HG03103 (cell line): ENCODE results near the gene AKAP12.

Source experiments
- ATAC-seq: cut with Tn5 transposase; IDR thresholded peaks from one replicate; pipeline ENCODE4 v1.9.1; 2021; ENCODE audit warnings: low read depth; ENCODE audit not compliant: unreplicated experiment

Gene AKAP12

GRCh38 chr6:151239603-151240035 is at the start of gene AKAP12:
TSS of gene AKAP12 (plus strand) at chr6:151239967. CDS start at chr6:151240563, 596 bp downstream.
- no peak for ATAC-seq

- ATAC-seq, result no peak
Observed at GRCh38 chr6:151191527-151191926, 48.2 kb upstream of the AKAP12 start.

GRCh38 chr6:151196555-151196954 is 43.2 kb upstream of the AKAP12 start:
- no peak for ATAC-seq

- no peak for ATAC-seq
Observed at GRCh38 chr6:151197556-151197955, 42.2 kb upstream of the AKAP12 start.

GRCh38 chr6:151199991-151200390 is 39.8 kb upstream of the AKAP12 start:
- ATAC-seq, result no peak

- no peak for ATAC-seq
Observed at GRCh38 chr6:151205721-151206600, 33.8 kb upstream of the AKAP12 start.

GRCh38 chr6:151207674-151208073 is 32.1 kb upstream of the AKAP12 start:
- ATAC-seq, result no peak

GRCh38 chr6:151209071-151209831 is 30.5 kb upstream of the AKAP12 start:
- ATAC-seq, result no peak

GRCh38 chr6:151211075-151211474 is 28.7 kb upstream of the AKAP12 start:
- ATAC-seq, result no peak

GRCh38 chr6:151213352-151213751 is 26.4 kb upstream of the AKAP12 start:
- ATAC-seq, result no peak

GRCh38 chr6:151215999-151216398 is 23.8 kb upstream of the AKAP12 start:
- no peak for ATAC-seq

- ATAC-seq, result no peak
Observed at GRCh38 chr6:151216804-151217203, 23.0 kb upstream of the AKAP12 start.

- no peak for ATAC-seq
Observed at GRCh38 chr6:151219192-151219591, 20.6 kb upstream of the AKAP12 start.

- ATAC-seq, result no peak
Observed at GRCh38 chr6:151224076-151224475, 15.7 kb upstream of the AKAP12 start.

GRCh38 chr6:151225919-151226318 is 13.8 kb upstream of the AKAP12 start:
- ATAC-seq, result no peak

- no peak for ATAC-seq
Observed at GRCh38 chr6:151228788-151229400, 10.9 kb upstream of the AKAP12 start.

GRCh38 chr6:151229401-151230276 is 10.1 kb upstream of the AKAP12 start:
- ATAC-seq, result no peak

GRCh38 chr6:151230277-151230577 is 9.5 kb upstream of the AKAP12 start:
- ATAC-seq, result no peak

- ATAC-seq, result no peak
Observed at GRCh38 chr6:151232899-151233298, 6.9 kb upstream of the AKAP12 start.

GRCh38 chr6:151233731-151234130 is 6.0 kb upstream of the AKAP12 start:
- ATAC-seq, result no peak
